Effector CD8-positive, alpha-beta T cell (primary cell): ENCODE results near the gene SHROOM4.

Source experiments
- DNase-seq: peaks from one replicate; lab custom pipeline; 2025; lab: John Stamatoyannopoulos, UW

Gene SHROOM4

GRCh38 chrX:50787099-50787498, 26.9 kb downstream of the SHROOM4 start:
- DNase-seq = no peak

GRCh38 chrX:50780144-50780543, 33.9 kb downstream of the SHROOM4 start:
- DNase-seq = no peak

GRCh38 chrX:50779694-50780093, 34.3 kb downstream of the SHROOM4 start:
- DNase-seq = no peak

- no peak for DNase-seq
Observed at GRCh38 chrX:50778272-50778671, 35.7 kb downstream of the SHROOM4 start.

- no peak for DNase-seq
Observed at GRCh38 chrX:50776248-50776647, 37.7 kb downstream of the SHROOM4 start.

- no peak for DNase-seq
Observed at GRCh38 chrX:50771382-50771781, 42.6 kb downstream of the SHROOM4 start.

GRCh38 chrX:50770702-50771101, 43.3 kb downstream of the SHROOM4 start:
- DNase-seq = no peak

- no peak for DNase-seq
Observed at GRCh38 chrX:50769389-50770063, 44.5 kb downstream of the SHROOM4 start.

- no peak for DNase-seq
Observed at GRCh38 chrX:50768801-50769200, 45.2 kb downstream of the SHROOM4 start.

GRCh38 chrX:50765986-50766385, 48.0 kb downstream of the SHROOM4 start:
- no peak for DNase-seq

GRCh38 chrX:50762578-50762977, 51.4 kb downstream of the SHROOM4 start:
- DNase-seq = no peak

- DNase-seq = no peak
Observed at GRCh38 chrX:50756276-50756675, 57.7 kb downstream of the SHROOM4 start.

GRCh38 chrX:50751091-50751490, 62.9 kb downstream of the SHROOM4 start:
- DNase-seq = no peak

GRCh38 chrX:50747471-50747900, 66.5 kb downstream of the SHROOM4 start:
- DNase-seq = no peak

- no peak for DNase-seq
Observed at GRCh38 chrX:50736656-50737055, 77.3 kb downstream of the SHROOM4 start.

- DNase-seq = no peak
Observed at GRCh38 chrX:50726296-50726695, 87.7 kb downstream of the SHROOM4 start.

- DNase-seq = no peak
Observed at GRCh38 chrX:50725310-50725709, 88.7 kb downstream of the SHROOM4 start.

GRCh38 chrX:50723006-50723405, 91.0 kb downstream of the SHROOM4 start:
- no peak for DNase-seq

- no peak for DNase-seq
Observed at GRCh38 chrX:50721764-50722521, 92.1 kb downstream of the SHROOM4 start.

GRCh38 chrX:50719614-50720013, 94.4 kb downstream of the SHROOM4 start:
- no peak for DNase-seq

- DNase-seq = no peak
Observed at GRCh38 chrX:50718776-50719175, 95.2 kb downstream of the SHROOM4 start.

GRCh38 chrX:50716706-50717105, 97.3 kb downstream of the SHROOM4 start:
- no peak for DNase-seq

- DNase-seq = no peak
Observed at GRCh38 chrX:50712777-50713176, 101.2 kb downstream of the SHROOM4 start.

- no peak for DNase-seq
Observed at GRCh38 chrX:50711907-50712306, 102.1 kb downstream of the SHROOM4 start.
